GM18867 (cell line): ENCODE measurements around the gene GLI3.

Experiments
- ATAC-seq: cut with Tn5 transposase; IDR thresholded peaks from one replicate; pipeline ENCODE4 v1.9.1; 2021; ENCODE audit warnings: mild to moderate bottlenecking, moderate library complexity; ENCODE audit not compliant: unreplicated experiment

Gene GLI3

GRCh38 chr7:42011846-42012245 lies 225.2 kb downstream of the GLI3 start:
- no peak for ATAC-seq

- no peak for ATAC-seq
These were observed 226.3 kb downstream of the GLI3 start for GRCh38 chr7:42010751-42011150.

GRCh38 chr7:42006801-42007513 lies 230.1 kb downstream of the GLI3 start:
- no peak for ATAC-seq

- no peak for ATAC-seq
These were observed 234.4 kb downstream of the GLI3 start for GRCh38 chr7:42002654-42003053.

GRCh38 chr7:41999736-42000283 lies 237.2 kb downstream of the GLI3 start:
- peak; percentile 67 for ATAC-seq

- no peak for ATAC-seq
These were observed 239.0 kb downstream of the GLI3 start for GRCh38 chr7:41998041-41998440.

GRCh38 chr7:41997151-41997550 lies 239.9 kb downstream of the GLI3 start:
- ATAC-seq: no peak

- no peak for ATAC-seq
These were observed 240.5 kb downstream of the GLI3 start for GRCh38 chr7:41996381-41997035.

- ATAC-seq: no peak
These were observed 241.3 kb downstream of the GLI3 start for GRCh38 chr7:41995632-41996271.

- no peak for ATAC-seq
These were observed 242.3 kb downstream of the GLI3 start for GRCh38 chr7:41994746-41995110.

GRCh38 chr7:41994036-41994745 lies 242.8 kb downstream of the GLI3 start:
- ATAC-seq: no peak

- no peak for ATAC-seq
These were observed 243.8 kb downstream of the GLI3 start for GRCh38 chr7:41992881-41993867.

- ATAC-seq: peak; percentile 87
These were observed 252.1 kb downstream of the GLI3 start for GRCh38 chr7:41984888-41985287.

- ATAC-seq: no peak
These were observed 255.7 kb downstream of the GLI3 start for GRCh38 chr7:41981046-41982040.

- peak; percentile 55 for ATAC-seq
These were observed 257.1 kb downstream of the GLI3 start for GRCh38 chr7:41979834-41980307.

- ATAC-seq: no peak
These were observed 258.2 kb downstream of the GLI3 start for GRCh38 chr7:41978858-41979257.

GRCh38 chr7:41977661-41978060 lies 259.3 kb downstream of the GLI3 start:
- no peak for ATAC-seq

GRCh38 chr7:41977151-41977651 lies 259.8 kb downstream of the GLI3 start:
- ATAC-seq: no peak
